MM.1S (cell line): ENCODE measurements around the gene GDAP1L1.

Experiments
- CTCF ChIP-seq: fragments of 300-600 bp; sonication (generic); IDR thresholded peaks from 2 replicates; pipeline ENCODE4 v1.5.1; 2016; ENCODE audit warnings: antibody characterized with exemption, low read length, mixed read lengths
- EZH2 ChIP-seq: fragments of 300-600 bp; sonication (generic); optimal IDR thresholded peaks from 2 replicates; pipeline ENCODE3; 2017; ENCODE audit warnings: low read depth, mild to moderate bottlenecking, antibody characterized with exemption, low read length, mixed read lengths
- EZH2phosphoT487 ChIP-seq: fragments of 300-600 bp; sonication (generic); IDR thresholded peaks from 2 replicates; pipeline ENCODE4 v1.6.1; 2018; ENCODE audit warnings: antibody characterized with exemption, low read length

- no peak for TF ChIP-seq CTCF
- no peak for TF ChIP-seq EZH2phosphoT487
- no peak for TF ChIP-seq EZH2
These were observed 62.9 kb downstream of the GDAP1L1 start for GRCh38 chr20:44309763-44310663.
